GM23248 (cell line): Measurements from ENCODE around the gene ARFIP2.

Experiments
- EZH2 ChIP-seq: fragments of 200-600 bp; sonication (generic); IDR thresholded peaks from 2 replicates; pipeline ENCODE4 v1.6.1; 2018; ENCODE audit warnings: antibody characterized with exemption, mild to moderate bottlenecking; ENCODE audit not compliant: insufficient read depth, poor library complexity, severe bottlenecking
- EZH2phosphoT487 ChIP-seq: fragments of 200-600 bp; sonication (generic); IDR thresholded peaks from 2 replicates; pipeline ENCODE4 v1.6.1; 2018; ENCODE audit warnings: antibody characterized with exemption, moderate library complexity, mild to moderate bottlenecking, low read depth; ENCODE audit not compliant: insufficient read depth

GRCh38 chr11:6520265-6520664, 39.1 kb upstream of the ARFIP2 start:
- no peak for TF ChIP-seq EZH2
- no peak for TF ChIP-seq EZH2phosphoT487
